HG03039 (cell line): ENCODE data around the gene UBE2R2.
"Not testable (repeated sequence)": the region's sequence is repeated elsewhere in the genome, so short reads cannot be mapped to it uniquely, and the experiment has no call there.

Experiments used
- ATAC-seq: cut with Tn5 transposase; IDR thresholded peaks from one replicate; pipeline ENCODE4 v1.9.1; 2021; ENCODE audit warnings: mild to moderate bottlenecking, moderate library complexity; ENCODE audit not compliant: unreplicated experiment

UBE2R2 gene

DNA sequence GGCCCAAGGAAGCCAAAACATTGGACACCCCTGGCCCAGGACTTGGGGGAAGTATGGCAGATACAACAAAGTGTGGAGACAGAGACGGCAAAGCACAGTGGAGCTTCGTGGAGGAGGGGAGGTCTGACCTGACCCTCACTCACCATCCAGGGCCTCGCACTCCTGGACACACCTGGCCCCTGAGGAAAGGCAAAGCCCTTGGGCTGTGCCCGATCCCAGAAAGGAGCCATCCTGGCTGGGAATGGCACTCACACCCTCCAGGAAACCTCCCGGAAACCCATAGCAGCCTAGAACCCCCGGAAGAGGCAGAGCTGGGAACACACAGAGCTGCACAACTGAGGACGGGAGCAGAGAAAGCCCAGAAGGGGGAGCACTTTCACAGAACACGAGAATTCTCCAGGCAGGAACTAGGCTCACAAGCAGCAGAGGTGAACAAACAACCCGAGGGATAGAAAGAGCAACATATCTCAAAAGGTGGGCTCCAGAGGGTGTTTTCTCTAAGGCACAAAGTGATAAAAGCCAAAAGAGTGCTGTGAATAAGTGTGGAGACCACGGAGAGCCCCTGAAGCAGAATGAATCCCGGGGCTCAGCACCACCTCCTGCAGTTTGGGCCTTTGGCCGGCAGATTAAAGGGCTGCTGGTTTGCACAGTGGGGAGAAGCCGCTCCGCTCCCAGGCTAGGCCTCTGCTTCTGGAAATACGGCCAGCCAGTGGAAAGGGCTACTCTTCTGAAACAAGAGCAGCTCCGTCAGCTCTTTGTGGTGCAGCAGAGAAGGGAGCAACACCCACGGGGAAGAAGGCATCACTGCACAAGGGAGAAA lies 108.2 kb downstream of the UBE2R2 start:
- ATAC-seq = no peak

DNA sequence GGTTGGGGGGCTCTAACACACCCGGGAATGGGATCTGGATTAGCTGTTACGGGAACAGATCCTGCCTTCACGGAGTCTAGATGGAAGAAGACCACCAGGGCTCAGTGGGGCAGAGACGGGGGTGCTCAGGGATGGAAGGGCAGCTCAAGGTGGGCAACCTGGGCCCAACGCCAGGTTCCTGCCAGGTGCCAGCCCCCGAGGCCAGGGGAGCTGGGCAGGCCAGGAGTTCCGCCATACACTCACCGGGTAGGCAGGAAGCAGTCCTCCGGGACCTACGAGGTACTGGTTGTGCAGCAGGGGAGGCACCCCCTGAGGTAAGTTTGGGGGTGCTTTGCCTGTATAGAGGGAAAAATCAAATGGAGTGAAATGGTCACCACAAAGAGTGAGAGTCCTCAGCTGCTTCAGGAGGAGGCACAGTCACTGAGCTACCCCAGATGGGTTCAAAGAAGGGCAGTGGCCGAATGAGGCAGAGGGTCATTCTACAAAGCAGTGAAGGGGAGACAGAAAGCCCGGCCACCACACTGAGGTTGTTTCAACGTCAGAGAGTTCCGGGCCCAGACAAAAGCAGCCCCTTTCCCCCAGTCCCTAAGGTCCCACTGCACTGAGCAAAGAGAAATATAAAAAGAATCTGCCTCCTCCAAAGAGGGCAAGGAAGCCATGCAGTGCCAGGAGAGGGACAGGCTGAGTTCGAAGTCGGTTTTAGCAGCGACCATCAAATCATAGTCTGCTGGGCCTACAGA lies 110.0 kb downstream of the UBE2R2 start:
- ATAC-seq = no peak

DNA sequence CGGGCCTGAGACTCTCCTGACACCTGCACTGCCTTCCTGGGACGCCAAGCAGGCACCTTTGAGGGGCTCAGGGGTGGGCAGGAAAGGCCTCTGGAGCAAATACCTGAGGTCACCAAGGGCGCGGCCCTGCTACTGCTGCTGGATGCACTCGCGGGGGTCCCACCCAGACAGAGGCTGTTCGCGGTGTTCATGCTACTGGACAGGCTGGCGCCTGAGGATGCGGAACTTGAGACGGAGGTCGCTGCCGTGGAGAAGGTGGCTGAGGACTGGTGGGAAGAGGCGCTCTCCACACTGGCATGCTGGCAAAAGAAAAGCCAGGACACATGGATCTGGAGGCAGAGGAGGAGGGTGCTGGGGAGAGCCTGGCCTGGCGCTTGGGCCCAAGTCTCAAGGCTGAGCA lies 110.7 kb downstream of the UBE2R2 start:
- ATAC-seq = no peak

DNA sequence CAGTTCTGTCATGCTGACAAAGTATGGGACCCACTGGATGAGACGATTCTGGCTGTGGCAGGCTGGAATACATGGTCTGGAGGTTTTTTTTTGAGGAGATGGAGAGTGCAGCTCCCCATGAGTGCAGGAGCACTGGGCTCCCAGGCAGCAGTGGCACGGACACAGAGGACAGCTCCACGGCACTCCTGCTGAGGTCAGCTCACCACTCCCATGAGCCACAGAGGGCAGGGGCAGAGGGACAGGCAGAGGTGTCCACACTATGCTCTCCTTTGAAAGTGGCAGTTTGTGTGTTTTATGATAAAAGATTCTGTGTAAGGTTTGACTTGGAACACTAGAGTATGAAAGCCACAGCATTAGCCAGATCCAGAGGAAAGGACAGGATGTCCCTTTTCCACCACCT lies 114.4 kb downstream of the UBE2R2 start:
- no peak for ATAC-seq

DNA sequence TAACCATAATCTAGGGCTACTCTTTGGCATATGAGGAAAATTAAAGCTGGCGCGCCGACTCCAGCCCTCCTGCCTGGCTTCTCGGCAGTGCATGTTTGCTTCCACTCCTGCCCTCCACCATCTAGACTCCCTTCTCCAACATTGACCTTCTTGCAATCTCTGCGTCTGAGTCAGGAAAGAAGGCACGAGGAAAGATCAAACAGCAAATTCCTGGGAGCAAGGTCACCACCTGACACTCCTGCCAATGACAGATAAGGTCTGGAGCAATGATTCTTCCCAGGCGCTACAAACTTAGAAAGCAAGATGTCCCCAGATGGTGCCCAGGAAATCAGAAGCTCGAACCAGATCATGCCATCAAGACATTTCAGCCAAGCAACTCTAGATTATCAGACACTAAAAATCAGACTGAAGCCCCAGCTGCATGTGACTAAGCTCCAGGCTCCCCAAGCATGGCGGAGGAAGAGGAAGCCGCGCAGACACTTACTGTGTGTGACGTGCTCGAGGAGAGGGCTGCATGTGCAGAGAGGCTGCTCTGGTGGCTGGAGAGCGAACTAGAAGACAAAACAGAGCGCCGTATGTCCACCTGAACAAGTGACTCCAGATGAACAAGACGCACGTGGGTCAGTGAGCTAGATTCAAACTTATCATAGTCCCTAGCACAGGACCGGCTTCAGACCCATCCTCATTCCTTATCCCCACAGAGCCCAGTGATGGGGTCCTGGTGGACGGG lies 115.3 kb downstream of the UBE2R2 start:
- ATAC-seq = no peak

DNA sequence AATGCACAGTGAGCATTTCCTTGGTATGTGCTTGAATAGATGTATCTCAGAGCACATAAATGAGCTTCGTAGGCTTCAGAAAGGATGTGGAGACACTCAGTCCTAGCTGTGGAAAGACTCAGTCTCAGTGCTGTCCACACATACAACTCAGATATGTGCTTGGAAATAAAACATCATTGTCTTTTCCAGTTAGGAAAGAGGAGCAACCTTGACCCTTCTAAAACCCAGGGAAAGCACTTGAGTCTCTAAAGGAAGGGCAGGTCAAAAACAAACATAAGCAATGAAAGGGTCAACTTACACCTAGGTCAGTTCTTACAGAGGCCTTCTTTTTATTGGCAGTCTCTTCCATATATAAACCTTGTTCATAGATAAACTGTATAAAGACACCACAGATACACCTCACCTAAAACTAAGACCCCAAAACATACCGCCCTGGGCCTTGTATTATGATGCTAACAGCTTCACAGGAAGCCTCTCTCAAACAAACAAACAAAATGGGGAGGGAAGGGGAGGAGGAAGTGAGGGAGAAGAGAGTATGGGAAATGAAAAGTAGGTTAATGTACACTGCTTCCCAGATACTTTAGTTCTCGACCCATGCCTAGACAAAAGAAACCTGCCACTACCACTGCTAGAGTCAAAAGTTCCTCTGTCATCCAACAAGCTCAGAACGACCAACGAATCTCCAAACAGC lies 117.4 kb downstream of the UBE2R2 start:
- ATAC-seq = no peak

DNA sequence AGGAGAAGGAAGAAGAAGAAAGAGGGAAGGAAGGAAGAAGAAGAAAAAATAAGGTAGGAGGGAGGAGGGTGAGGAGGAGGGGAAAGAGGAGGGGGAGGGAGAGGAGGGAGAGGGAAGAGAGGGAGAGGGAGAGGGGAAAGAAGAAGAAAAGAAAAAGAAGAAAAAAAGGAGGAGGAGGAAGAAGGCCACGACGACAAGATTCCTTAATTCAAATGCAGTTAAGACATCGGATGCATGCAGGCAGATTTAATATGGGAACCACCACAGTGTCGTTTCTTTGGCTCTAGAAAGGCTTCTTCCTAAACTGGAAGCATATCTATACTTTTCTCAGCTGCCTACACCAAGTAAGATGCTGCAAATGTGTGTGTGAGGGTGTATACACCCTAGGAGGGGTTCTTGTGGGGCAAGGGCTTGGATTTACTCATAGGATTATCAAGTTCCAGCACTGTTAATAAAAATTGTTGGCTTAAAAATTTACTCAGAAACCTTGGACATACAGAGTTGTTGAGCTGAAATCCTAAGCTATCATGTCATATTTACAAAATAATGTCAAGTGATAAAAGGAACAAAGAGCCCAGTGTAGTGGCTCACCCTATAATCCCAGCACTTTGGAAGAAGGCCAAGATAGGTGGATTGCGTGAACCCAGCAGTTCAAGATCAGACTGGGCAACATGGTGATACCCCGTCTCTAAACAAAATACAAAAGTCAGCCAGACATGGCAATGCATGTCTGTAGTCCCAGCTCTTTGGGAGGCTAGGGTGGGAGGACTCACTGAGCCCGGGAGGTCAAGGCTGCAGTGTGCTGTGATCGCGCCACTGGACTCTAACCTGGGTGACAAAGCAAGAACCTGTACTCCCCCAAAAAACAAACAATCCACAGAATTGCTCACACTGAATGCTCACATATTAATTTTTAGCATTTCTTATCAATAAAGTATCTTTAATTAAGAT lies 123.2 kb downstream of the UBE2R2 start:
- ATAC-seq = no peak

DNA sequence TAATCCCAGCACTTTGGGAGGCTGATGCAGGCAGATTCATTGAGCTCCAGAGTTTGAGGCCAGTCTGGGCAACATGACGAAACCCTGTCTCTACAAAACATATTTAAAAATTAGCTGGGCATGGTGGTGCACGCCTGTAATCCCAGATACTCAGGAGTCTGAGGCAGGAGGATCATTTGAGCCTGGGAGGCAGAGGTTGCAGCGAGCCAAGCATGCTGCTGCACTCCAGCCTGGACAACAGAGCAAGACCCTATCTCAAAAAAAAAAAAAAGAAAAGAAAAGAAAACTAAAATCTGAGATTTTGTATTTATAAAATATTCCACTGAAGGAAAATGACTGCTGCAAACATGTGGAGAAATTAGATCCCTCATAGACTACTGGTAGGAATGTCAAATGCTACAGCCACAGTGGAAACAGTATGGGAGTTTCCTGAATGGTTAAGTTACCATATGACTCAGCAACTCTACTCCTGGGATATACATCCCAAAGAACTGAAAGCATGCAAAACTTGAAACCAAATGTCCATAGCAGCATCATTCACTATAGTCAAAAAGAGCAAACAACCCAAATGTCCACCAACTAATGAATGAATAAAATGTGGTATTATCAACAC lies 125.6 kb downstream of the UBE2R2 start:
- ATAC-seq = no peak

DNA sequence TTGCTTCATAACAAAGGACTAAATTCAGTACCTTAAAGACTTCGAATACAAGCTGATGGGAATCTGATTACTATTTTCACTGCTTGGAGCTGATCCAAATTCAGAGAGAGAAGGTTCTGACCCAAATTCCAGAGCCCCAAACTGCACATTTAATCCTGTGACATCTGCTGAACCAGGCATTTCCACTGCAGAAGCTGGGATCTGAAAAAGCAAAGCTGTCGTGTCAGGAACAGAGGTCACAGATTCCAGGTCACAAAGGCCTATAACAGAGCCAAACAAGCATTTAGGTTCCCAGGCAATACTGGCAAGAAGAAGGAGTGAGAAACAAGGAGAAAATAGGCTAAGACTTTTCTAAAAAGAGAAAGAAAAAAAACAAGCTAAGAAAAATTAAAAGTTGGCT lies 126.4 kb downstream of the UBE2R2 start:
- no peak for ATAC-seq

DNA sequence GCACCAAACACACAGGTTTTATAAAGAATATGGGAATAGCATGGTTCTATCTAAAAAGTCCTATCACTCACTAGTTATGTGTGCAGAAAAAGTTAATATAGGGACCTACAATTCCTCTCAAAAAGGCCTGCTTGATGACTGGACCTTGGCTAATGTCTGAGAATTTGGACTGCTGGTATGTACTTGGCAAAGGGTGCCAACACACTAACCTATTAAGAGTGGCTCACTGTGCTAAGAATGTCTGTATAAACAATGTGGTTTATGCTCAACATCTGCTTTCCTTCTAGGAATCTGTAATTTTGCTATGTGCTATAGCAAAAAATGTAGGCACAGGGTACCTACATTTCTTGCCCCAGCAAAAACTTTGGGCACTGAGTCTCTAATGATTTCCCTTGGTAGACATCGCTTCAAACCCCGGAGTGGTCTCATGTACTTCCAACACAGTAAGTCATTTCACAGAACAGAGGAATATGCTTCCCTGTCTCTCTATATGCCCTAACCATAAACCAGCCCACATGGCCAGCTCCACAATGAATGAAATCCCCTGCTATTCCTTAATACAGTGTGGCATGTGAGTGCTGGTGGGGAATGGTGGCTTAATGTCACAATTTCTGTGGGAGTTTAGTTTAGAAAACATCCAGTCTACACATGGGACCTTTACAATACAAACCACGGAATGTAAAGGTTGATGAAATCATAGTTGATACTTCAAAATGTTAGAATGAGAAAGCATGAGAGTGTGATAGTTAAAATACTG lies 130.0 kb downstream of the UBE2R2 start:
- ATAC-seq = no peak

DNA sequence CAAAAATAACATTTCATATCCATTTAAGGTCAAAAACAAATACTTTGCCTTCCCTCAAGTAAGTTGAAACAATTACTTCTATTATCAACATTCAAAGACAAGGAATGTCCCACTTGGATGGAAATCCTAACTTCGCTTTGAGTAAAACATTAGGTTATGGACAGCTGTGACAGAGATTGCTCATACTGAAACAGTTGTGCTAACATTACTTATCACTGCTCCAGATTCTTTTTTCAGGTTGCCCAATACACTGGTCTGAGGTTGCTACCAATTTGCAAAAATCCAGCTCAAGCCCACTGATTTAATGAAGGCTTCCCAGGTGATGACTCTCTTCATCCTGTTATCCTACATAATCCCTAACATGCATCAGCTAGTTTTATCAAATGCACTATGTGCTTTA lies 133.4 kb downstream of the UBE2R2 start:
- ATAC-seq = no peak

DNA sequence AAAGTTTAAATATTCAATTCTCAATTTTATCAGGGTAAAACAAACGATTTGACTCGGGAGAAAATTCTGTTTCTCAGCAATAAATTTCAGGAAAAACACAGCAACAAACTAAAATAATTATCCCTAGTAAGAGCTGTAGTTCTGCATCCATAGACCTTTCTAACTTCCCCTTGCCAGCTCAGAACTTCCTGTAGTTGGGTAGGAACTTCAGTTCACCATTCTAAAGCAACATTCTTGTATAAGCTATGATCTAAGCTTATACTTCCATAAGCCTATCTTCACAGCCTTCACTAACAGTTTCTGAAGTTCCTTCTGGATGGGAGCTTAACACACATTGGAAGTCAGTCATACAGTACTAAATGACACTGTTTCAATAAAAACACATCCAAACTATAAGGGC lies 135.1 kb downstream of the UBE2R2 start:
- ATAC-seq = no peak

DNA sequence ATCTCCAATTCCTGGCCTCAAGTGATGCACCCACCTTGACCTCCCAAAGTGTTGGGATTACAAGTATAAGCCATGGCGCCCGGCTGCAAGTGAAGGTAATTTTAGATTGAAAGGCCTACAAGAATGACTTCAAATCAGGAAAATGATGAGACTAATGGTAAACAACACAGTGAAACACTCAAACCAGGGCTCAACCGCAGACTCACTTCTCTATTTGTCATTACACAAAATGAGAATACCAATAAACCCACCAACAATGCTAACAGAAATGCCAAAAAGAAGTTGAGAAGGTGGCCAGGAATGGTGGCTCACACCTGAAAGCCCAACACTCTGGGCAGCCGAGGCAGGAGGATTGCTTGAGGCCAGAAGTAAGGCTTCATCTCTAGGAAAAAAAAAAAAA lies 139.6 kb downstream of the UBE2R2 start:
- ATAC-seq = no peak

DNA sequence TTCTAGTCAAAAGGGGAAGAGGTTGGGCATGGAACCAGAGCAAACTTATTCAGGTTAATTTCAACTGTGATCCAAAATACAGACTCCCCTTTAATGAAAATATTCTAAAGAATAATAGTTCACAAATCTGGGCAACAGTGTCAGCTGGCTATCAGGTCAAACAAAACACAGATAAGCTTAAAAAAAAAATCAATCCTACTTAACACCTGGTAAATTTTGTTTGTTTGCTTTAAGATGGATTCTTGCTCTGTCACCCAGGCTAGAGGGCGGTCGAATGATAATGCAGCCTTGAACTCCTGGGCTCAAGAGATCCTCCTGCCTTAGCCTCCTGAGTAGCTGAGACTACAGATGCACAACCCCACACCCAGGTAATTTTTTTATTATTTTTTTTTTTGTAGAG lies 142.8 kb downstream of the UBE2R2 start:
- no peak for ATAC-seq

DNA sequence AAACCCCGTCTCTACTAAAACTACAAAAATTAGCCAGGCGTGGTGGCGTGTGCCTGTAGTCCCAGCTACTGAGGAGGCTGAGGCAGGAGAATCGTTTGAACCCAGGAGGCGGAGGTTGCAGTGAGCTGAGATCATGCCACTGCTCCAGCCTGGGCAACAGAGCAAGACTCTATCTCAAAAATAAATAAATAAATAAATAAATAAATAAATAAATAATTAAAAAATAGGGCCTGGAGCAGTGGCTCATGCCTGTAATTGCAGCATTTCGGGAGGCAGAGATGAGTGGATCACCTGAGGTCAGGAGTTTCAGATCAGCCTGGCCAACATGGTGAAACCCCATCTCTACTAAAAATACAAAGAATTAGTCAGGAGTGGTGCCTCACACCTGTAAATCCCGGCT lies 145.5 kb downstream of the UBE2R2 start:
- ATAC-seq = not testable (repeated sequence)

DNA sequence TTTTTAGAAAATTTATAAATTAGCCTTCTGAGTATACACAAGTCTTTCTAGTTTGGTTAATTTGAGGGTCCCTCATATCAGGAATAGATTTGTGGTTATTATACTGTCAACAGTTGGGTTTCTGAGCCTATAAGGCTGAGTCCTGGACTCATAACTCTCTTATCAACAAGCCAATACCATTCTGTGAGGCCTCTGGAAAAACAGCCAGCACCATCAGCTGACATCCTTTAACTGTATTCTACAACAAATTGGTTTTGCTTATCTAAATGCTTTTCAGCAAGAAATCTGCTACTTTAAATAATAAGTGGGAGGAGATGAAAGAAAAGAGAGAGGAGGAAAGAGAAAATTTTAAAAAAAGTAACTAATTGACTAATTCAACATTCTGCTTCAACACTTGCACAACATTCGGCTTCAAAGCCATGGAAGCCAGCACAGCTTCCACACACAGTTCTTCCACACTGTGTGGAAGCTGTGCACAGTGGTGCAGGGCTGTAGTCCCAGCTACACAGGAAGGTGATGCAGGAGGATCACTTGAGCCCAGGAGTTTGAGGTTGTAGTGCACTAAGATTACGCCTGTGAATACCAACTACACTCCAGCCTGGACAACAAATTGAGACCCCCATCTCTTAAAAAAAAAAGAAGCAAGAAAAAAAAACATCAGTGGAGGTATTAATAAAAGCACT lies 147.3 kb downstream of the UBE2R2 start:
- no peak for ATAC-seq
